Measurements from ENCODE around the gene KLHL30. TPM values are rescaled to one million over a fixed set of nuclear protein-coding genes. Genes with fewer than 3 reads are reported as not detected.

Gene KLHL30
- total RNA-seq, 1 donor from 2014 or later, result 0.71 TPM

- intact Hi-C loops (cut with DNase I), result no loop called here
- Histone ChIP-seq H3K4me1 (peaks cover 8% of the 10 kb centered on the region), H3K36me3 (peaks cover 3% of the 10 kb centered on the region), H3K4me3 (no peak overlapping the region), H3K27me3 (ENCODE audit: low read depth) (no peaks in the 10 kb centered on the region), H3K9me3 (no peaks in the 10 kb centered on the region), H3K27ac (no peak overlapping the region)
- DNase-seq, result no peak
- no peak for ATAC-seq
- TF ChIP-seq, protein P1, sequence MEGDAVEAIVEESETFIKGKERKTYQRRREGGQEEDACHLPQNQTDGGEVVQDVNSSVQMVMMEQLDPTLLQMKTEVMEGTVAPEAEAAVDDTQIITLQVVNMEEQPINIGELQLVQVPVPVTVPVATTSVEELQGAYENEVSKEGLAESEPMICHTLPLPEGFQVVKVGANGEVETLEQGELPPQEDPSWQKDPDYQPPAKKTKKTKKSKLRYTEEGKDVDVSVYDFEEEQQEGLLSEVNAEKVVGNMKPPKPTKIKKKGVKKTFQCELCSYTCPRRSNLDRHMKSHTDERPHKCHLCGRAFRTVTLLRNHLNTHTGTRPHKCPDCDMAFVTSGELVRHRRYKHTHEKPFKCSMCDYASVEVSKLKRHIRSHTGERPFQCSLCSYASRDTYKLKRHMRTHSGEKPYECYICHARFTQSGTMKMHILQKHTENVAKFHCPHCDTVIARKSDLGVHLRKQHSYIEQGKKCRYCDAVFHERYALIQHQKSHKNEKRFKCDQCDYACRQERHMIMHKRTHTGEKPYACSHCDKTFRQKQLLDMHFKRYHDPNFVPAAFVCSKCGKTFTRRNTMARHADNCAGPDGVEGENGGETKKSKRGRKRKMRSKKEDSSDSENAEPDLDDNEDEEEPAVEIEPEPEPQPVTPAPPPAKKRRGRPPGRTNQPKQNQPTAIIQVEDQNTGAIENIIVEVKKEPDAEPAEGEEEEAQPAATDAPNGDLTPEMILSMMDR (IDR thresholded peaks at IDR 0.05), result no peak
Observed at GRCh38 chr2:238094438-238095022, 43.9 kb upstream of the KLHL30 start.

DNA sequence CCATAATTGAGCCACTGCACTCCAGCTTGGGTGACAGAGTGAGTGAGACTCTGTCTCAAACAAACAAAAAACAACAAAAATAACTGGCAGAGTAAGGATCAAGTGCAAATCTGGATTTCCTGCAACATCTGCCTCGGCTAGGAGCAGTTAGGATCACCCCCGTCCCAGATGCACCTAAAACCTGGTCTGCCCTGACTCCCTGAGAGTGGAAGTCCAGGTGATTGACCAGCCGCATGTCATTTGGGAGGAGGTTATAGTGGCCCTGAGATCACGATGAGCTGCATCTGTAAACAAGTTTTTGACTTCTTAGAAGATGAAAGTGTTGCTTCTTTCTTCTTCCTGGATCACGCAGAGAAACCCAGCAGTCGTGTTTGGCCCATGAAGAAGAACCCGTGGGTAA is 43.3 kb upstream of the KLHL30 start:
- Histone ChIP-seq H3K36me3 (peaks cover 3% of the 10 kb centered on the region), H3K4me3 (no peak overlapping the region), H3K9me3 (no peaks in the 10 kb centered on the region), H3K4me1 (peaks cover 12% of the 10 kb centered on the region), H3K27ac (no peak overlapping the region), H3K27me3 (ENCODE audit: low read depth) (no peaks in the 10 kb centered on the region)
- ATAC-seq, result no peak
- DNase-seq, result no peak
- TF ChIP-seq, protein P1 (IDR thresholded peaks at IDR 0.05), result no peak
- intact Hi-C loops (cut with DNase I), result no loop called here

- Histone ChIP-seq H3K27ac (no peak overlapping the region), H3K4me1 (peaks cover 12% of the 10 kb centered on the region), H3K9me3 (no peaks in the 10 kb centered on the region), H3K27me3 (ENCODE audit: low read depth) (no peaks in the 10 kb centered on the region), H3K36me3 (no peaks in the 10 kb centered on the region), H3K4me3 (no peak overlapping the region)
- intact Hi-C loops (cut with DNase I), result no loop called here
- DNase-seq (no peak), ATAC-seq (no peak)
- TF ChIP-seq, protein P1 (IDR thresholded peaks at IDR 0.05), result no peak
Observed at GRCh38 chr2:238096311-238097011, 42.0 kb upstream of the KLHL30 start.

- H3K27ac ChIP-seq, result no peak overlapping the region
- intact Hi-C loops (cut with DNase I), result no loop called here
- no peaks in the 10 kb centered on the region for H3K36me3 ChIP-seq
- no peaks in the 10 kb centered on the region for H3K9me3 ChIP-seq
- peaks cover 12% of the 10 kb centered on the region for H3K4me1 ChIP-seq
- DNase-seq (no peak), ATAC-seq (no peak)
- TF ChIP-seq, protein P1 (IDR thresholded peaks at IDR 0.05), result no peak
- no peaks in the 10 kb centered on the region for H3K27me3 ChIP-seq (ENCODE audit: low read depth)
- H3K4me3 ChIP-seq, result no peak overlapping the region
Observed at GRCh38 chr2:238097201-238097987, 41.1 kb upstream of the KLHL30 start.

DNA sequence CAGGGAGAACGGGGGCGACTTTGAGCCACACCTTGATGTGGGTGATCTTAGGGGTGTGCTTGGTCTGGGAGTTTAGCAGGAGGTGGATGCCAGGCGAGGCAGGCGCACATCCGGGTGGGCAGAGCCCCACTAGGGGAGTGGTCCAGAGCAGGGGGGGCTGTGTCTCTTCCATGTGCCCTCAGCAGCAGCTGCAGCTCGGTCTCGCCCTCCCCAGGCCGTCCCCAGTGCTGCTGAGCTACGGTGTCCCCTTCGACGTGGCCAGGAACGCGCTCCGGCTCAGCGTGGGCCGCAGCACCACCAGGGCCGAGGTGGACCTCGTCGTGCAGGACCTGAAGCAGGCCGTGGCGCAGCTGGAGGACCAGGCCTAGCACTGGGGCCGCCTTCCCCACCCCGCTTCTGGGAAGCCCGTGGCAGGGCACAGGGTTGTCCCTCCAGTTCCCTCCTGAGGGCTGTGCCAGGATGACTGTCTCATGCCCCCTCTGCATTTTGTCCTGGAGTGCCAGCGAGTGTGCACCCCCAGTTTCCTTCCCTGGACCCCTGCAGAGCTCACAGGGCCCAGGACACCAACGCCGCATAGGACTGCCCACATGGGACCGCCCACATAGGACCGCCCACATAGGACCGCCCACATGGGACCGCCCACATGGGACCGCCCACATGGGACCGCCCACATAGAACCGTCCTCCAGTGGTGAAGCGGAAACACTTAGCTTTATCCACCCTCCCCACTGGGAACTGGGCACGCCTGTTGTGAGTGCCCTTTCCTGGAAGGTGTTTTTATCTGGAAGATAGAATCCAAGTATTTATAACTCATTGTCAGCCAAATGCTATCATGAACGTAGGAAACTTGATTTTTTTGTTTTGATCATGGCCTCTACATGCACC is 40.2 kb upstream of the KLHL30 start:
- H3K27ac ChIP-seq, result peak overlapping the region; percentile 18
- DNase-seq, result peak; percentile 71
- no peaks in the 10 kb centered on the region for H3K9me3 ChIP-seq
- peaks cover 12% of the 10 kb centered on the region for H3K4me1 ChIP-seq
- no peaks in the 10 kb centered on the region for H3K27me3 ChIP-seq (ENCODE audit: low read depth)
- no peaks in the 10 kb centered on the region for H3K36me3 ChIP-seq
- no peak overlapping the region for H3K4me3 ChIP-seq
- intact Hi-C loops (cut with DNase I), result no loop called here
- TF ChIP-seq, protein P1 (IDR thresholded peaks at IDR 0.05), result no peak
- peak; percentile 82 to 89 for ATAC-seq
